Measurements from ENCODE around the gene MAPK9.
"Not testable (repeated sequence)": the region's sequence is repeated elsewhere in the genome, so short reads cannot be mapped to it uniquely, and the experiment has no call there.

MAPK9 gene

DNA sequence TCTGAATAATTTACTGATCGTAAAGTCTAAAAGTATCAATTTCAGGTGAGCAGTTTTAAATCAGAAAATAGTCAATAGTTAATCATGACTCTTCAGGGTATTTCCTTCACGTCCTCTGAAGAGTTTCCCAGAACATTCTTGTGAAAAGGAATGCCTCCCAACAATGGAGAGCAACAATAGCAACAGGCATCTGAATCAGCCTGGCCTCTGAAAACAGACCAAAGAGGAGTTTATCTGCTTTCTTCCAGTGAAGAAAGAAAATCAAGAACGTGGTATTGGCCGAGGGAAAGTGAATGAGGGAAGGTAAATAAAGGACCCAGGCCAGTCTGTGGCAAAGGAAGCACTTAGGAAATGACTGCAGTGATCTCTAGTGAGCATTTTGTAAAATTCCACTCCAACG lies 56.8 kb downstream of the MAPK9 start:
- no peak for DNase-seq (ENCODE audit: low spot score)

DNA sequence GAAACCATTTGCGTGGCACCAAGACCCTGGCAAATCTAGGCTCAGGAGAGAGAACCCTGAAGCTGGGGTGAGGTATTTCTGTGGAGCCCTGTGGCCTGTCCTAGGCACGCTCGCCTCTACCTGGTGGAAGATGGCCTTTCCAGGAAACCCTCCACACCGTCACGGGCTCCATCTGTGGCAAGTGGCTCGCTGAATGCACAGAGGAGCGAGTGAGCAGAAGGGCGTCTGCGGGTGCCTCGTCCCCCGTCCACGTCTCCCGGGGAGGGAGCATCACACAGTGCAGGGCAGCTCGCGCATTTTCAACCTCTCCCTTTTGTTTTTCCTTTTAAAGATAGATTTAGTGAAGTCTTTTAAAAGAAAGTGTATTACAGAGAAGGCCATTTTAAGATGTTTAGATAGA lies 57.6 kb downstream of the MAPK9 start:
- DNase-seq (ENCODE audit: low spot score), result no peak

DNA sequence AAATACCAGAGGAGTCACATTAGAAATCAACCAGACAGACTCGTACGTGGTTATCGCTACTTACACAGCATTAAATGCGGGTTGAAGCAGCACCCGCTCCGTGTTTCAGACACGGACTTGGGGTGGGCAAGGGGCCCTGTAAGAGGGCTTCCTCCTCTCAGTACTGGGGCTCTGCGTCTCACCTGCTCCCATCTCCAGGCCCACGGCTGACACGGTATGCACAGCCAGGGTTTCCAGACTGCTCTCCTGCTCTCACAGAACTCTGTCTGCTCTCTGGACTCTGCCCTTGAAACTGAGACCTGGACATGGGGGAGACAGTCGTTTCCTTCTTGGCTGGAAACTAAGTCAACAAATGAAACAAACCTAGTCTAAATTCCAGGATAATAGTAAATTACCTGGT lies 58.2 kb downstream of the MAPK9 start:
- DNase-seq (ENCODE audit: low spot score), result no peak

DNA sequence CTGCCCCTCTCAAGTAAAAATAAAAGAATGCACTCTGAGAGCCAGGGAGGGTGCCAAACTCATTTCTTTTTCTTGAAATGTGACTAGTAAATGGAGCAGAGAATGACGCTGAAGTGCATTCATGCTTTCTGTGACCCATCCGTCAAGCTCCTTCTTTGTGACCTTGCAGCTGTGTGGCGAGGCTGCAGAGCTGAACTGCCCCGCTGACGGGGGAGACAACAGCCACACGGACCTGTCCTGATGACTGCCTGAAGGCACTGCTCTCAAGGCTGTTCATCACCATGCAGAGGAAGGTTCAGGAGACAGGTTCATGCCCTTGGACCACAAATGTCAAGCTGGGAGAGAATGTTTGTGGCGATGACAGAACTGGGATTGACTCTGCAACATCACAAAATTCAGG lies 61.9 kb downstream of the MAPK9 start:
- no peak for DNase-seq (ENCODE audit: low spot score)

DNA sequence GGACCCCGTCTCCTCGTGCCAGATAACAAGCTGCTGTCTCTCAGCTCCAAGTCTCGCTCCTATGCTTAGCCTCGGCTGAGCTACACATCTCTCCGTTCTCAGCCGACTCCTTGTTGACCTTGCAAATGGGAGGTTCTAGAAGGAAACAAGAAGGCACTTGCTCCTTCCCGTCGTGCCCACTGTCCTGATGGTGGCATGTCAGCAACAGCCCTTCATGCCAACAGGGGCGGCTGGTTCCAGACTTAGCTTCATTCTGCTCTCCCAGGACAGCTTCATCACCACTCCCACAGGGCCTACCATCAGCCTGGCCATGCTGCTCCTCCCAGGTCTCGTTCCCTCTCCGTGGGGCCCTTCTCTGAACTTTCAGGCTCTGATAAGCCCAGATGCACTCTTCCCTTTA lies 69.8 kb downstream of the MAPK9 start:
- no peak for DNase-seq (ENCODE audit: low spot score)

DNA sequence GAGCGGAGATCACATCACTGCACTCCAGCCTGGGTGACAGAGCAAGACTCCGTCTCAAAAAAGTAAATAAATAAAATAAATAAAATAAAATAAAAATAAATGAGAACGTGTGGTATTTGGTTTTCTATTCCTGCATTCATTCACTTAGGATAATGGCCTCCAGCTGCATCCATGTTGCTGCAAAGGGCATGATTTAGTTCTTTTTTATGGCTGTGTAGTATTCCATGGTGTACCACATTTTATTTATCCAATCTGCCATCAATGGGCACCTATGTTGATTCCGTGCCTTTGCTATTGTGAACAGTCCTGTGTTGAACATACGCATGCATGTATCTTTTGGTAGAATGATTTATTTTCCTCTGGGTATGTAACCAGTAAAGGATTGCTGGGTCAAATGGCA lies 74.1 kb downstream of the MAPK9 start:
- DNase-seq (ENCODE audit: low spot score), result no peak

DNA sequence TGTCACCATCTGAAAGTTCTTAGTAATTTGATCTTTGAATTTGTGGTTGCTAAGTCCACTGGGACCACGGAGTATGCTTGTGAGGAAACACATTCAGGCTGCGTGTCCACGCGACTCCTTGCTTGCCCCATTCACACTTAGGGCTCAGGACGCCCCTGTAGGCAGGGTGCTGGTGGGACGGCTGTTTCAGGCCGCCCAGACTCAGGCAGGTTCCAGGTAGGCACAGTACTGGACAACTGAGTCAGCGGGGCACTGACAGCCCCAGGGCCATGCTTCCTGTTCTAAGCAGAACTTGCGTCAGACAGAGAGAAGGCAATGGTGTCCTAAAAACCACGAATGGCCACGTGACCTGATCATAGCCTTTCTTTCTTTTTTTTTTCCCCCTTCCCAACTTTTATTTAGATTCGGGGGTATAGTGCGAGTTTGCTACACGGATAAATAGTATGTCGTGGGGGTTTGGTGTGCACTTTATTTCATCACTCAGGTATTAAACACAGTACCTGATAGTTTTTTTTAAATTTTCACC lies 75.2 kb downstream of the MAPK9 start:
- DNase-seq (ENCODE audit: low spot score), result no peak

DNA sequence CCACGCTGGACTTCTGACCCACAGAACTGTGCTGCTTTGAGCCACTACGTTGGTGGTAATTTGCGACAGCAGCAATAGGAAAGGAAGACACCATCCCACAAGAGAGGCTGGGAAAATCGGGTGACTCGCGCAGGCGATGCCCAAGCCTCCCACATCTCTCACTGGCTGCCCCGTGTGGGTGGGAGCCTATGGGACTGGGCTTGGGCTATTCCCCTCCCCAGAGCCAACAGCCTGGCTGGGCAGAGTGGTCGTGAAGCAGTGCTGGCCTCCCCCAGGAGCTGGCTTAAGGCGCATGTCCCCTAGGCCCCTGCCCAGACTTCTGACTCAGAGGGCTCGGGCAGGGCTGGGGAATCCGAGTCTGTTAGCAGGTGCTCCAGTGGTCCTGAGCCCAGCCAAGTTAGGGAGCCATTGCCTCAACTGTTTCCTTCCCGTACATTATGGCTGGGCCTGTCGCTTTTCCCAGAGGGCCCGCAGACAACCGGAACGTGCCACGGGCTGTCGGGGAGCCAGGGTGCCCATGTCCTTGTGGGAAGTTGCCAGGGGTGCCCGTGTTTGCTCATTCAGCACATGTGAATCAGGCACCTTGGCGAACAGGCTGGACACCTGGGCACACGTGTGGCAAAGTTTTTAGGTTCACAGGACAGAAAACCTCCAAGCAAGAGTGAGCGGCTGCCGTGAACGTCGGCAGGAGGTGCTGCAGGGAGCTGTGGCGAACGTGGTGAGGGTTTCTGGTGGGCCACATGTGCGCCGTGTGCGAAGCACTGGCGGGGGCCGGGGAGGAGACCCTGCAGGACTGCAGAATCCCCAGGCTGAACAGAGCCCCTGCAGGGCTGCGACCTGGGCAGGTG lies 75.9 kb downstream of the MAPK9 start:
- no peak for DNase-seq (ENCODE audit: low spot score)

DNA sequence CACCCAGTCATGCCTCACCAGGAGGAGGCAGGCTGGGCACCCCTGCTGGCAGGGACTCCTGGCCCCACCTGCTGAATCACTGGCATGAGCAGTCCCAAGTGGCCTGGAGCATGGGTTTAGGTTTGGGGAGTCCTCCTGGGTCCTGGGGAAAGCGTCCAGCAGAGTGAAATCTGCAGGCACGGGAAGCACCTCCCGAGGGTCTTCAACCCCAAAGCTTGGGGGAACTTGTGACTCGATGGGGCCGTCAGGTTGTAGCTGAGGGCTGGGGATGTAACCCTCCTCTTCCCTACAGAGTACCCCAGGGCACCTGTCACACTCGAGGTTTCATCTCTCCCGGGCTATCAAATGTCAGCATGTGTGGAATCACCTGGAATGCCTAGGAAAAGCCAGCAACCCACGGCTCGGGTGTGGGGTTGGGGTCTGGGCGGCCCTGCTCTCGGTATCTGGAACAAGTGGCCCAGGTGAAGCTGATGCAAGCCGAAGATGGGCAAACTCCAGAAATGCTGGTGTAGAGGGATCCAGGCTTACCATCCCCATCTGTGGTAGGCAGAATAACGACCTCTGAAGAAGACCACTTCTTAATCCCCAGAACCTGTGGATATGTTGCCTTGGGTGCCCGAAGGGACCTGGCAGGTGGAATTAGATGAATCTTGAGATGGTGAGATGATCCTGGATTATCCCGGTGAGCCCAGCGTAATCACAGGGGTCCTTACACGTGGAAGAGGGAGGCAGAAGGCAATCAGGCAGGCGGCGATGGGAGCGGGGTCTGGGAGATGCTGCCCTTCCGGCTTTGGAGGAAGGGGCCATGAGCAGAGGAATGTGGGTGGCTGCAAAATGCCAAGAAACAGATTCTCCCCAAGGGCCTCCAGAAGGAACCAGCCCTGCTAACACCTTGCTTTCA lies 76.8 kb downstream of the MAPK9 start:
- DNase-seq (ENCODE audit: low spot score), result no peak

DNA sequence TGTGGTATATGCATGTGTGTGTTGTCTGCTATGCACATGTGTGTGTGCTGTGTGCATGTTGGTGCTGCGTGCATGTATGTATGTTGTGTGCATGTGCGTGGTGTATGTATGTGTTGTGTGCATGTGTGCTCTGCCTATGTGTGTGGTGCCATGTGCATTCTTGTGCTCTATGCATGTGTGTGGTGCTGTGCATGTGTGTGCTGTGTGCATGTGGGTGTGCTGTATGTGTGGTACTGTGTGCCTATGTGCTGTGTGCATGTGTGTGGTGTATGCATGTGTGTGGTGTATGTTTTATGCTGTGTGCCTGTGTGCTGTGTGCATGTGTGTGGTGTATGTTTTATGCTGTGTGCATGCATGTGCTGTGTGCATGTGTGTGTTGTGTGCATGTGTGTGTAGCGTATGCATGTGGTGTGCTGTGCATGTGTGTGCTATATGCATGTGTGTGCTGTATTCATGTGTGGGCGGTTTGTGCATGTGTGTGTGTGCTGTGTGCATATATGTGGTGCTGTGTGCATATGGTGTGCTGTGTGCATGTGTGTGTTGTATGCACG lies 78.2 kb downstream of the MAPK9 start:
- no peak for DNase-seq (ENCODE audit: low spot score)

DNA sequence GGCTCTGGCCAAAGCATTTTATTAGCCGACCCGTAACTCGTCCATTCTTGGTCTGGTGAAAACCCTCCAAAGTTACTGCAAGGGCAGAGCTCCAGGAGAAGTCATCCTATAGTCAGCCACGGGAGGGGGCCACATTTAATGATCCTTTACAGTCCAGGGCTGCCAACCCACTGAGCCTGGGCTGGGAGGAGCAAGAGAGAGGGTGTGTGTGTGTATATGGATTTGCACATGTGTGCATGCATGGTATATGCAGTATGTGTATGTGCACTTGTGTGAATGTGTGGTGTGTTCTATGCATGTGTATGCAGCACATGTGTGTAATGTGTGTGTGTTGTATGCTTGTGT lies 78.7 kb downstream of the MAPK9 start:
- no peak for DNase-seq (ENCODE audit: low spot score)

DNA sequence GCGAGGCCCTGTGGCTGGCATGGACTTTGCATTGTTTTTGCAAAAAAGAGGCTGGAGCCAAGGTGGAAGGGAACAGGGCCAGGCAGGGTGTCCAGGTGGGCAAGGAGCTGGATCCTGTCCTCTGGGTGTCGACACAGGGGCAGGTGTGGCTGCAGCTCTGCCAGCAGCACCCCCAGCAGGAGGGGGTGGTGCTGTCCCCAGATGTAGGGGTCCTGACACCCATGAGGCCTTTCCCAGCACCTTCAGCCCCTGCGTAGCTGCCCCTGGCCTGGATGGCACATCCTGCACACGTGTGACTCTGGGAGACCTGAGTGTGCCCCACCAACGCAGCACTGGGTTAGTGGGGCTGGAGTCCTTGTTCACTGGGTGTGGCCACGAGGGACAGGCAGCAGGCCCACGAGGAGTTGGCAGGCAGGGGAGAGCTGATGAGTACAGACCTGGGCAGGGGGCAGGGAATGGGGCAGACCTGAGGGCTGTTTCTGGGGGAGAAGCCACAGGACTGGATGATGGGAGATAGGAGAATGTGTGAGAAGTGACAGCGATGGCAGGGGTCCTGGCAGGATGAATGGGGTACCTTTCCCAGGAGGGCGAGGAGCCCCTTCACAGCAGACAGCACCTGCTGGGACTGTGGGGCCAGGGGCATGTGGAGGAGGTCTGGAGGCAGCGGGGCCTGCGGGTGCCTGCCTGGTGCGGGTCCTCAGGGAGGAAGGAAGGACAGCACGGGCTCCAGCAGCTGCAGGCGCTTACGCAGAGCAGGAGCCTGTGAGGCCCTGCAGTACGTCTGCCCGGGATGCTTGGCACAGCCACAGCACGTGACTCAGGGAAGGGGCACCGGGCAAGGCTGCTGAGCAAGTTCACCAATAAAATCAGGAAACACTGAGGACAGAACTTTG lies 79.3 kb downstream of the MAPK9 start:
- no peak for DNase-seq (ENCODE audit: low spot score)

DNA sequence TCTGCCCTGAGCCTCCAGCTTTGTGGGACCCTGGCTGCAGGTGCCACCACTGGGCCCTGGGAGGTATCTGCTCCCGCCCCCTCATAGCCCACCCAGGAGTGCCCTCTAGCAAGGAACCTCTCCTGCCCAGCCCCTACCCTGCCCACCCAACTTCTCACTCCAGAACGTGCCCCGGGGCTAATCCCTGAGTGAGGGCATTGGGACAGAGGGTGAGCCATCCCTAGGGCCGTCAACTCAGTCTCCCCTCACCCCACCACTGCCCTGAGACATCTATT lies 80.2 kb downstream of the MAPK9 start:
- no peak for DNase-seq (ENCODE audit: low spot score)

DNA sequence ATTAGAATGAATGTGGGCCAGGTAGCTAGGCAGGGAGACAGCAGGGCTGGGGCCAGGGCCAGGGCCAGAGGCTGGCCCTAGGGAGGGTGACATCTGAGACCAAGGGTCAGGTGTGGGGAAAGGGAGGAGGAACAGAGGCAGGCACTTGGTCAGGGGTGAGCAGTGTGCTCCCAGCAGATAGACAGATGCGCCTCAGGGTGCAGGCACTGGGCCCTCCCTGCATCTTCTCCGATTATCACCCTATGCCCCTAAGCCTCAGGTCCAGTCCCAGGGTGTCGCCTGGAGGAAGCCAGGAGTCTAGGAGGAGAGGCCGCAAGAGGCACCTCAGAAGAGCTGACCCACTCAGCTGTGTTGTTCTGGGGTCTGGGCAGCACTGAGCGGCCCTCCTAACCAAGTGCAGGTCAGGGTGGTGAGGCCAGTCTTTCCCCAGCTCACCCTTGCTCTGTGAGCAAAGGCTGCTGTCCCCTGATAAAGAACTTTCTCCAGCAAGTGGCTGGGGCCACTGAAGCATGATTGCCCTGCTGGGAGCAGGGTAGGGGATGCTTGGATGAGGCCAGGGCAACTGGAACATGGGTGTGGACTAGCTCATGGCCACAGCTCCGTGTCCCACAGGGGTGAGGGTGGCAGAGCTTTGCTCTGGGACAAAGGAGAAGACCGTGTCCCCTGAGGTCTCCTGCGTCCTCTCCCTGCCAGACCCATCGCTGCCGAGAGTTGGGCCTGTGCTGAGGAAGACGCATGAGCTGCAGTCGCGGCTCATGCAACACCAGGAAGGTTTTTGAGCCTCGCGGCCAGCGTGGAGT lies 80.7 kb downstream of the MAPK9 start:
- no peak for DNase-seq (ENCODE audit: low spot score)

DNA sequence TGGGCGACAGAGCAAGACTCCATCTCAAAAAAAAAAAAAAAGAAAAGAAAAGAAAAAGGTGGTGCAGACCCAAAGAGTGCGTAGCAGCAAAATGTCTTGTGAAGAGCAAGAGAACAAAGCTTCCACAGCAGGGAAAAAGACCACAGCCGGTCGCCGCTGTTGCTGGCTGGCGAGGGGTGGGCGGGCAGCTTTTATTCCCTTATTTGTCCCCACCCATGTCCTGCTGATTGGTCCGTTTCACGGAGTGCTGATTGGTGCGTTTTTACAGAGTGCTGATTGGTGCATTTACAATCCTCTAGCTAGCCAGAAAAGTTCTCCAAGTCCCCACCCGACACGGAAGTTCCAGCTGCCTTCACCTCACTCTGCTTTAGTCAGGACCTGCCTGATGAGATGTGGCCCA lies 81.8 kb downstream of the MAPK9 start:
- not testable (repeated sequence) for DNase-seq (ENCODE audit: low spot score)

DNA sequence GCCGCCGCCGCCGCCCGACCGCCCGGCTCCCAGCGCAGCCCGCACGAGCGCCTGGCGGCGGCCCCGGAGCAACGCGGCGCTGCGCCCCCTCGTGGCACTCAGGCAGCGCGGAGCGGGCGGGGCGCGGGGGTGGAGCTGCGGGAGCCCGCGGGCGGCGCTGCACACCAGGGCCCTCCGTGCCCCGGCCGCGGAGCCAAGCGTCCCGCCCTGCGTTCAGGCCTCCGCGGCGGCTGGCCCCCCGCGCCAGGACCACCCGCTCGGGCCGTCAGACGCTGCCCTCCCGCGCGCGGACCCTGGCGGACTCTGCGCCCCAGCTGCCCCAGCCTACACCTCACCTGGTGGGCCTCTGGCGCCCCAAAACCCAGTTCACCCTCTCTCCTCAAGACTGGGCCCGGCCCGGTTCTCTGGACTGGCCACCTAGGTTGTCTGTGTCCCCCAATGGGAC lies 82.7 kb downstream of the MAPK9 start, which contains the start of gene RASGEF1C:
TSS of gene RASGEF1C (minus strand) at position 75 of the 445 bp plus-strand sequence. CDS start 71,159 bp downstream, outside the sequence.
- DNase-seq (ENCODE audit: low spot score), result no peak

DNA sequence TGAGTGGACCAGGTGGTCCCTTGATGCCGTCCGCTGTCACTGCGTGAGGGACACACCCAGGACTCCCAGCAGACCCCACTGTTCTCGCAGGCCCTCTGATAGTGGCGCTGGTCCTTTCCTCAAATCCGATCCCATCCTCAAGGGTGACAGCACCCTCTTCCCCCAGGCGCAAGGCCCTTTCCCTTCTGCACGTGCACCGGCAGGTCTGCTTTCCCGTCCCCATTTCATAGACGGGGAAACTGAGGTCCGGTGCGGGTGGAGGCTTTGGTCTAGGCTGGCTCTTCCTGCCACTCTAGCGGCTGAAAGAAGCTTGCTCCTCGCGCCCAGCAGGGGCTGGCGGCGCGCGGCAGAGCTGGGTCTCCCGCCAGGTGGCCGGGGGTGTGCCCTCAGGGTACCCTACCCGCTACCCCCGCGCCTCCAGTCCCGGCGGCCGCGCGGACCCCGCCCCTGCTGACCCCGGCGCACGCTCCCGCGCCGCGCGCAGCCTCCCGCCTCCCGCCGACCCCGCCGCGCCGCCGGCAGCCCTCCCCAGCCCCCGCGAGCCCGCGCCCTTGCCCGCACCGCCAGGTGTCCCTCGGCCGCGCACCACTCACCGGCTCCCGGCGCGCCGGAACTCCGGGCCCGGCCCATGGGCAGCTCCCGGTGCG lies 83.3 kb downstream of the MAPK9 start:
- DNase-seq (ENCODE audit: low spot score), result no peak

DNA sequence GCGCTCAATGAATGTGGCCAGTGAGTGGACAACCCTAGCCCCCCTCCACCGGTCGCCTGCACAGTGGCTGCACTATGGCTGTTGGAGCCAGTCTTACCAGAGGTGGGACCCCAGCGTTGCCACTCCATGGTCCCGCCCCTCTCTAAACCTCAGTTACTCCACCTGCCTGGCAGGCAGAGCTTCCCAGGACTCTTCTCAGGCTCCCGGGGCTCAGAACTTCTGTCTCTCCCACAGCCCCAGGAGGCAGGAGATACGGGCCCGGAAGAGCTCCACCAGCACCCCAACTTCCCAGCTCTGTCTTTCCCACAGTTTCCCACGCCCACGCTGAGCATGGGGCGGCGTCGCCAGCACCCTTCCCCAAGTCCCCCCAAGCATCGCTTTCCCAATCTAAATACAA lies 83.8 kb downstream of the MAPK9 start:
- no peak for DNase-seq (ENCODE audit: low spot score)

DNA sequence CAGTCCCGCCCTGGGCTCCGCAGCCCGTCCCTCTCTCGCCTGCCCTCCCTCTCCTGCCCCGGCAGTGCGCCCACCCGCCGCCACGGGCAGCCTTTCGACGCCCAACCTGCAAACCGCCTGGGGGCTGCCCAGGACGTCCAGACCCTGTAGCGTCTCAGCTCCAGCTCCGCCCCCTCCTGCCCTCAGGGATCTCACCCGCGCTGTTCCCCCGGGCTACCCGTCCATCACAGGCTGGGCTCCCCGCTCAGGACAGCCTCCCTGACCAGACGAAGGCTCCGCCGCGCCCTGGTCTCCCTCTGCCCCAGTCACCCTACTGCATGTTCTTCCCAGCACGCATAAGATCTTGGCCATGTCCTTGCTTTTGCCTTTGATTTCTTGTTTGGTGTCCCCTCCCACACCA lies 84.3 kb downstream of the MAPK9 start:
- no peak for DNase-seq (ENCODE audit: low spot score)

DNA sequence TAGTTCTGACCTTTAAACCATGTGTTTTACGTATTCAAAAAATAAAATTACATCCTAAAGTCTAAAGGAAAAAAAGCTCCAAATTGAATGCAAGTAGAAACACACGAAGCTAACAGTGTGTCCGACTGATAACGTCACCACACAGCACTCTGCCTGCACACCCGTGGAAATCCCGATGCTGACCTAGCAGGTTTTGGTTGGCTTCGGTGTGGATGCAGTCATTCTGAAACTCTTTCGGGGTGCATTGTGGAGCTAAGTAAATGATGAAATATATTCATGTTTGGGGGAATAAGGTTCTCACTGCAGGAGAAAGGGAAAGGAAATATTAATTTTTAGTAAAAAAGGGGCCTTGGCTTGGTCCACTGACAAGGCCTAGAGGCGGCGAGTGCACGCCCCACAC lies 84.9 kb downstream of the MAPK9 start:
- DNase-seq (ENCODE audit: low spot score), result no peak
